HEK293T (cell line): ENCODE data around the gene COPS7A.

Source experiments
- BHLHE40 ChIP-seq: fragments of 450-650 bp; IDR thresholded peaks from 2 replicates; pipeline ENCODE4 v1.6.1; 2016; ENCODE audit warnings: mild to moderate bottlenecking, moderate library complexity, borderline replicate concordance
- FOXA1 ChIP-seq: fragments of 450-650 bp; IDR thresholded peaks from 2 replicates; pipeline ENCODE4 v1.6.1; 2016; ENCODE audit warnings: mild to moderate bottlenecking
- FOXK2 ChIP-seq: fragments of 450-650 bp; IDR thresholded peaks from 2 replicates; pipeline ENCODE4 v1.6.1; 2016; ENCODE audit warnings: mild to moderate bottlenecking
- L3MBTL2 ChIP-seq: fragments of 450-650 bp; conservative IDR thresholded peaks from 2 replicates; pipeline ENCODE4 v1.6.1; 2016; ENCODE audit warnings: mild to moderate bottlenecking
- SUZ12 ChIP-seq: fragments of 450-650 bp; IDR thresholded peaks from 2 replicates; pipeline ENCODE4 v1.6.1; 2016; ENCODE audit warnings: mild to moderate bottlenecking

DNA sequence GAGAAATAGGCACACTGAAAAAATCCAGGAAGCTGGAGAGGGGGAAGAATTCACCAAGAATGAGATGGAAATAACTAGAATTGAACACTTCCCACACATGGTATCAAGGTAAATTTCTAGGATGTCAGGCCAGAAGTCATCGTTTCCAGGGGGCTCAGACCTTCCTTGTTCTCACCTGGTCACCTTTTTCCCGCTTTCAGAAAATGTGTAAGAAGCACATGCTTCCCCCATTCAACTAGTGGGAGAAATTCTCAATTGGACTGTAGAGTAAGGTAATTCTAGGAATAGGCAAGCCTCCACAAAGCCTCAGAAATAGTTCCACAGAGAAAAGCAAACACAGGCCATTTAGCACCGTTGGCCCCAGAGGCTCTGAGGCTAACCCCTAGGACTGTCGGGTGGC, 39.5 kb downstream of the COPS7A start:
- TF ChIP-seq FOXA1 (no peak), SUZ12 (no peak), BHLHE40 (no peak), FOXK2 (no peak), L3MBTL2 (peak; percentile 59)
